Peyer's patch (tissue), 4 donors: ENCODE results near the gene PHACTR3. TPM values are rescaled to one million over a fixed set of nuclear protein-coding genes. Genes with fewer than 3 reads are reported as not detected.

Source experiments
- DNase-seq, 3 donors: peaks; one replicate each; pipeline ENCODE4 v3.0.0-alpha.2; 2017 to 2019
- H3K27ac ChIP-seq, 4 donors: fragments of 200-600 bp; sonication (generic); one replicate each; pipeline ENCODE4 v1.5.1; 2016 to 2019
- H3K27me3 ChIP-seq, 2 donors: fragments of 200-600 bp; sonication (generic); one replicate each; pipeline ENCODE4 v1.5.1; 2019
- H3K36me3 ChIP-seq, 3 donors: fragments of 200-600 bp; sonication (generic); one replicate each; pipeline ENCODE4 v1.5.1; 2016 to 2019
- H3K4me1 ChIP-seq, 4 donors: fragments of 200-600 bp; sonication (generic); one replicate each; pipeline ENCODE4 v1.5.1; 2016 to 2019
- H3K4me3 ChIP-seq, 4 donors: fragments of 200-600 bp; sonication (generic); 1 replicate in 3 of 4; 2 replicates in 1 of 4; pipeline ENCODE4 v1.5.1; 2016 to 2019; ENCODE audit warnings: mild to moderate bottlenecking in 1 of 4
- H3K9me3 ChIP-seq, 4 donors: fragments of 200-600 bp; sonication (generic); one replicate each; pipeline ENCODE4 v1.5.1; 2016 to 2019; ENCODE audit warnings: mild to moderate bottlenecking in 1 of 4
- CTCF ChIP-seq, 6 experiments: fragments of 450-650 bp in 4 of 6; fragments of 200-600 bp in 2 of 6; sonication (generic) in 1 of 6; IDR thresholded peaks; one replicate each; pipeline ENCODE4 v1.5.1; 2017 to 2019; ENCODE audit warnings: antibody characterized with exemption in 6 of 6, mild to moderate bottlenecking in 3 of 6, moderate library complexity in 1 of 6
- POLR2A ChIP-seq, 2 donors: fragments of 450-650 bp; IDR thresholded peaks; one replicate each; pipeline ENCODE4 v1.5.1; 2017; ENCODE audit warnings: antibody characterized with exemption in 2 of 2, mild to moderate bottlenecking in 2 of 2, moderate library complexity in 2 of 2
- total RNA-seq, 4 donors: library from RNA; depleted of rRNA; stranded (reverse); fragments of >200 nt; gene quantifications; one replicate each; pipeline ENCODE4 v1.1.0, GENCODE V29; 2016

The PHACTR3 gene
- total RNA-seq, 4 donors from 2014 or later: 14.9 to 31.5 (median 22.9) TPM

DNA sequence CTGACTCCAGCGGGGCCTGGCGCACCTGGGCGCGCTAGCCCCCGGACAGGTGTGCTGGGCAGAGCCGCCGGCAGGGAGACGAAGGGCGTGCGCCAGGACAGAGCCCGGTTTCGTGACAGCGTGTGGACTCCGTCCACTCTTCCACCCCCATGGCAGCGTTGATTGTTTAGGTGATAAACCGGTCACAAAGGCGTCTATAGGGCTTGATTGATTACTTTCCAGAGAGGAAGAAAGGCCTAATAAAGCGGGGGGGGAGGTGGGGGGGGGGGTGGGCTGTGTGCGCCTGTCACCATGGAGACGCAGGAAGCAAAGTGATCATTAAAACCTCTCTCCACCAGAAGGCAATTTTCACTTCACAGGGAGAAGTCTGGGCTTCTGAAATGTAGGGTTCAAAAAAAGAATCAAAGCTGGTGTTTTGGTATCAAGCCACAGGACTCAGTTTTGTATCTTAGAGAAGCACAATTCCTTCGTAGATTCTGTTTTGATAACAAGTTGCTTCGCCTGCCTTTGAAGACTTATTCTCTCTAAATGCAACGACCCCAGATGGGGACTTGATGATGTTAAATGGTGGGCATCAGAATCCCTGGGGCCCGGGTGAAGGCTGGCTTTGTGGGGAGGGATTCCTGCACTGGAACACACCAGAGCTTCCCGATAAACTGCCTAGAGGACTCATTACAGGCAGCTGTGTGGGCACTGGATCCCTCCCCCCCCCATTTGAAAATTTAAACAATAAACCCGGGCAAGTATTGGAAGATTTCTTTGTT is 1.4 kb downstream of the PHACTR3 start:
- TF ChIP-seq CTCF (IDR thresholded peaks at IDR 0.05): no peak
- no peak for TF ChIP-seq POLR2A (IDR thresholded peaks at IDR 0.05)
- Histone ChIP-seq H3K36me3 (no peaks in the 10 kb centered on the region), H3K4me3 (peak overlapping the region in 1 of 4 donors; percentile 34), H3K4me1 (peaks cover 0 to 11% (median 0%) of the 10 kb centered on the region in 4 donors), H3K27me3 (peaks cover 0 to 10% of the 10 kb centered on the region in 2 donors), H3K9me3 (no peaks in the 10 kb centered on the region), H3K27ac (no peak overlapping the region)
- DNase-seq: no peak

DNA sequence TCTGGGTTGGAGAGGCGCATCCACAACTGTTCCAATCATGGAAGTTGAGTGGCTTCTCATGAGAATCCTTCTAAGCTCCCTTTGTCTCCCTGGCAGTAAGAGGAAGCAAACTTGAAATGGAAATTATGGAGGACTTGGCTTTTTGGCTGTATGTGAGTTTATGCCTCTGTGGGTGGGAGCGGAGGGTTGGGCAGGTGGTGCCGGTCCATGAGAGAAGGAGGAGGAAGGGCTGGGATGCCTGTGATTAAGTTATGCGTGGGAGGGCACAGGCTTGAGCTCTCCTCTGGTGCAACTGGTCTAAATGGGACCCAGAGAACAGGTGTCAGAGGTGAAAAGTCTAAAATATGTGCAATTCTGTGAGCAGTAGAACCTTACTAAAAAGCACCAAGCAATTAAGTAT is 2.2 kb downstream of the PHACTR3 start:
- TF ChIP-seq POLR2A (IDR thresholded peaks at IDR 0.05) (no peak), CTCF (IDR thresholded peaks at IDR 0.05) (no peak)
- Histone ChIP-seq H3K27ac (no peak overlapping the region), H3K27me3 (peaks cover 0 to 10% of the 10 kb centered on the region in 2 donors), H3K4me3 (no peak overlapping the region), H3K9me3 (no peaks in the 10 kb centered on the region), H3K36me3 (no peaks in the 10 kb centered on the region), H3K4me1 (peaks cover 0 to 11% (median 0%) of the 10 kb centered on the region in 4 donors)
- no peak for DNase-seq

DNA sequence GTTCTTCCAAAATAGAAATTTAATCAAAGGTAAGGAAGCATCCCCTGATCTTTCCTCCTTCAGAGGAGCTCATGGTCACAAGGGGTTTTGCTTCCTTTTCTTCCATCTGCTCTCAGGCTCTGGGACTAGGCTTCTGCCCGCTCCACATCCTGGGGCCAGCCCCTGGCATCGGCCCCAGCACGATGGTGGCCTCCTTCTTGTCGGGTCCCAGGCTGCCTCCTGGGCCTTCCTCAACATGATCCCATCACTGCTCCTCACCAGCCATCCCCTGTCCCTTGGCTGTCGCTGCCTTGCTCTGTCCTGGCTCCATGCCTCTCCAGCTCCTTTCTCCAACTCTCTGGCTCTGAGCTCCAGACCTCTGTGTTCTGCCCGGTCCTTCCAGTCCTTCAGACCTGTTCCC is 4.1 kb downstream of the PHACTR3 start:
- Histone ChIP-seq H3K27me3 (peaks cover 0 to 9% of the 10 kb centered on the region in 2 donors), H3K27ac (no peak overlapping the region), H3K9me3 (no peaks in the 10 kb centered on the region), H3K36me3 (no peaks in the 10 kb centered on the region), H3K4me1 (peaks cover 0 to 11% (median 0%) of the 10 kb centered on the region in 4 donors), H3K4me3 (no peak overlapping the region)
- TF ChIP-seq CTCF (IDR thresholded peaks at IDR 0.05): no peak
- TF ChIP-seq POLR2A (IDR thresholded peaks at IDR 0.05): no peak
- DNase-seq: no peak

DNA sequence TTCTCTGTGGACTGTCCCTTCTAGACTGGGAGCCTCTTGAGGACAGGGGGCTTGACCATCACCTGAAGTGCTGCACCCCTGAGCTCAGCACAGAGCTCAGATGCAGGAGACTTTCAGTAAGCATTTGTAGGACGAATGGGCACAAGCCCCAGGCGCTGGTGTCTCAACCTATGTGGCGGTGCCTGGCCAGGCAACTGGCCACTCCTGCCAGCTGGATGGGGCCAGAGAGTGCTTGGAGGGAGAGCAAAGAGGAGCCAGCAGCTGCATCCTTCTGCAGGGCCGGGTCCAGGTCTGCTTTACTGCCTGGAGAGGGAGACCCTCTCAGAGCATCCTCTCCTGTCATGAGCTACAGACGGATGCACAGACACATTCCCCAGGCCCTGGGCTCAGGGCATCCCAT is 4.5 kb downstream of the PHACTR3 start:
- Histone ChIP-seq H3K4me3 (no peak overlapping the region), H3K36me3 (no peaks in the 10 kb centered on the region), H3K27me3 (peaks cover 0 to 4% of the 10 kb centered on the region in 2 donors), H3K4me1 (peaks cover 0 to 11% (median 0%) of the 10 kb centered on the region in 4 donors), H3K9me3 (no peaks in the 10 kb centered on the region), H3K27ac (no peak overlapping the region)
- TF ChIP-seq POLR2A (IDR thresholded peaks at IDR 0.05): no peak
- no peak for TF ChIP-seq CTCF (IDR thresholded peaks at IDR 0.05)
- no peak for DNase-seq

DNA sequence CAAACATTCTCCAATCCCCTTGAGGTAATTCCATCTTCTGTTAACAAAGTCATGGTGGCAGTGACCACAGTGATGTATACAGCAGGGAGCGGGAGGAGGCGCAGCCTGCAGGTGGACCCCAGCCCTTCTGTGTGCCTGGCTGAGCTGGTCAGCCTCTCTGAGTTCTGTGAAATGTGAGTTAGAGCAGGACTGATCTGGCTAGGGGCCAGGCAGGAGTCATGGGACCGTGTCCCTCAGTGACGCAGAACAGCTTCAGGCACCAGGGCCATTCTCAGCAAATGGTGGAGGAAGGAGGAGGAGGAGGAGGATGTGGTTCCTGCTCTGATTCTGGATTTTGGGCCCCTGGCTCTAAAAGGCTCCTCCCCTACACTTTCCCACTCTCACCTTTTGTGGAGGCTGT is 6.9 kb downstream of the PHACTR3 start:
- H3K27me3 ChIP-seq: no peaks in the 10 kb centered on the region
- TF ChIP-seq CTCF (IDR thresholded peaks at IDR 0.05) (no peak), POLR2A (IDR thresholded peaks at IDR 0.05) (no peak)
- no peak for DNase-seq
- H3K4me3 ChIP-seq: no peak overlapping the region
- no peaks in the 10 kb centered on the region for H3K4me1 ChIP-seq
- no peak overlapping the region for H3K27ac ChIP-seq
- H3K36me3 ChIP-seq: no peaks in the 10 kb centered on the region
- H3K9me3 ChIP-seq: no peaks in the 10 kb centered on the region
